ENCODE data around the gene ADARB1. TPM values are rescaled to one million over a fixed set of nuclear protein-coding genes. Genes with fewer than 3 reads are reported as not detected.

ADARB1 gene
- polyA plus RNA-seq, 1 of the 3 experiments (the other 2 are of a cell fraction): 7.8 TPM

- no peaks in the 10 kb centered on the region for H3F3A ChIP-seq (replicated peaks; ENCODE audit: insufficient read depth)
- peaks cover 0 to 10% of the 10 kb centered on the region in 2 experiments; a peak in 1 of 4 replicates for H3K4me1 ChIP-seq (ENCODE audit: control insufficient read depth in 1 of 2, insufficient read depth in 2 of 2, low read depth in 1 of 2, low read length in 1 of 2)
- H4K20me1 ChIP-seq (ENCODE audit: insufficient read depth): no peaks in the 10 kb centered on the region
- no peaks in the 10 kb centered on the region for H3K27me3 ChIP-seq (ENCODE audit: insufficient read depth)
- no peak for TF ChIP-seq RFX5 (IDR thresholded peaks at IDR 0.05; ENCODE audit: low read length)
- H3K9me2 ChIP-seq: no peaks in the 10 kb centered on the region
- CTCF ChIA-PET: no interaction called here
- peaks cover 11% of the 10 kb centered on the region; the same call in 1 of the 2 replicates for H3K9me3 ChIP-seq
- H3K79me2 ChIP-seq (ENCODE audit: insufficient read depth): no peaks in the 10 kb centered on the region
- H3K27ac ChIP-seq (ENCODE audit: low read depth in 2 of 2, low read length in 1 of 2): no peak overlapping the region
- WGBS (ENCODE audit: low lambda C conversion rate): 47% methylated on average over 7 of the region's 8 CpGs
- DNase-seq: no peak
- POLR2A ChIA-PET: no interaction called here
- H3K9ac ChIP-seq: no peak overlapping the region
- H3K4me2 ChIP-seq: no peak overlapping the region
- H2AFZ ChIP-seq (ENCODE audit: low read depth): no peak overlapping the region
- no peaks in the 10 kb centered on the region for H3K36me3 ChIP-seq (replicated peaks in 1 of 2; ENCODE audit: control insufficient read depth in 1 of 2, insufficient read depth in 2 of 2, low read length in 1 of 2)
- no peak overlapping the region for H3K4me3 ChIP-seq (ENCODE audit: low read depth in 2 of 2, low read length in 1 of 2)
Observed at GRCh38 chr21:45244799-45245340, 170.5 kb downstream of the ADARB1 start.

- DNase-seq: no peak
- ChIA-PET POLR2A (no interaction called here), CTCF (interaction anchor here (1.3 to 4.2 kb wide), 2 partner anchors 32 to 106 kb away, joined by 3 to 21 read pairs; no protein-coding TSS in a partner anchor)
- H3K4me2 ChIP-seq: no peak overlapping the region
- H3K27ac ChIP-seq (ENCODE audit: low read depth in 2 of 2, low read length in 1 of 2): no peak overlapping the region
- no peaks in the 10 kb centered on the region for H3K79me2 ChIP-seq (ENCODE audit: insufficient read depth)
- 76% methylated on average over 20 of the region's 20 CpGs for WGBS (ENCODE audit: low lambda C conversion rate)
- no peak for TF ChIP-seq USF1 (IDR thresholded peaks at IDR 0.05; ENCODE audit: borderline replicate concordance, low read depth)
- peaks cover 8% of the 10 kb centered on the region; the same call in 1 of the 2 replicates for H3K9me3 ChIP-seq
- no peaks in the 10 kb centered on the region for H3F3A ChIP-seq (replicated peaks; ENCODE audit: insufficient read depth)
- no peak overlapping the region for H2AFZ ChIP-seq (ENCODE audit: low read depth)
- H3K27me3 ChIP-seq (ENCODE audit: insufficient read depth): no peaks in the 10 kb centered on the region
- no peaks in the 10 kb centered on the region for H4K20me1 ChIP-seq (ENCODE audit: insufficient read depth)
- H3K4me1 ChIP-seq (ENCODE audit: control insufficient read depth in 1 of 2, insufficient read depth in 2 of 2, low read depth in 1 of 2, low read length in 1 of 2): peaks cover 0 to 10% of the 10 kb centered on the region in 2 experiments; a peak in 1 of 4 replicates
- no peak overlapping the region for H3K9ac ChIP-seq
- no peaks in the 10 kb centered on the region for H3K9me2 ChIP-seq
- H3K4me3 ChIP-seq (ENCODE audit: low read depth in 2 of 2, low read length in 1 of 2): no peak overlapping the region
- H3K36me3 ChIP-seq (replicated peaks in 1 of 2; ENCODE audit: control insufficient read depth in 1 of 2, insufficient read depth in 2 of 2, low read length in 1 of 2): no peaks in the 10 kb centered on the region
Observed at GRCh38 chr21:45246386-45247320, 172.3 kb downstream of the ADARB1 start.

GRCh38 chr21:45248301-45248892, 174.0 kb downstream of the ADARB1 start:
- CTCF ChIA-PET: interaction anchor here (1.3 to 4.2 kb wide), 3 partner anchors 33 to 111 kb away, joined by 3 to 21 read pairs (median 11); no protein-coding TSS in a partner anchor
- no peak overlapping the region for H3K27ac ChIP-seq (ENCODE audit: low read depth in 2 of 2, low read length in 1 of 2)
- no peak overlapping the region for H3K9ac ChIP-seq
- peak overlapping the region; percentile 80 for H3K4me2 ChIP-seq
- peaks cover 0 to 16% of the 10 kb centered on the region in 2 experiments; a peak in 1 of 4 replicates for H3K4me1 ChIP-seq (ENCODE audit: control insufficient read depth in 1 of 2, insufficient read depth in 2 of 2, low read depth in 1 of 2, low read length in 1 of 2)
- H3K36me3 ChIP-seq (replicated peaks in 1 of 2; ENCODE audit: control insufficient read depth in 1 of 2, insufficient read depth in 2 of 2, low read length in 1 of 2): no peaks in the 10 kb centered on the region
- H3K79me2 ChIP-seq (ENCODE audit: insufficient read depth): no peaks in the 10 kb centered on the region
- no peak for TF ChIP-seq SMC3 (IDR thresholded peaks at IDR 0.05; ENCODE audit: low read depth, low read length)
- 87% methylated on average over 6 of the region's 13 CpGs for WGBS (ENCODE audit: low lambda C conversion rate)
- H3F3A ChIP-seq (replicated peaks; ENCODE audit: insufficient read depth): no peaks in the 10 kb centered on the region
- peak overlapping the region; percentile 64 for H2AFZ ChIP-seq (ENCODE audit: low read depth)
- peaks cover 6% of the 10 kb centered on the region; the same call in 1 of the 2 replicates for H3K9me3 ChIP-seq
- DNase-seq: no peak
- POLR2A ChIA-PET: no interaction called here
- H3K9me2 ChIP-seq: no peaks in the 10 kb centered on the region
- H3K27me3 ChIP-seq (ENCODE audit: insufficient read depth): no peaks in the 10 kb centered on the region
- H3K4me3 ChIP-seq (ENCODE audit: low read depth in 2 of 2, low read length in 1 of 2): peak overlapping the region; percentile 6 to 43; a peak in 3 of 4 replicates
- no peaks in the 10 kb centered on the region for H4K20me1 ChIP-seq (ENCODE audit: insufficient read depth)
